K562 (cell line): ENCODE data around the gene B4GALT5. TPM values are rescaled to one million over a fixed set of nuclear protein-coding genes. Genes with fewer than 3 reads are reported as not detected.

Experiments
- CHD7 ChIP-seq: fragments of 200-600 bp; sonication (generic); IDR thresholded peaks from one replicate; pipeline ENCODE4 v1.6.1; 2012; ENCODE audit warnings: mild to moderate bottlenecking, low read depth, low read length, inconsistent platforms
- polyA plus RNA-seq, 8 experiments: library from polyadenylated mRNA; depleted of rRNA in 4 of 8; stranded (reverse) in 5 of 8; unstranded in 3 of 8; fragments of >200 nt; fragmentation: Nextera tagmentation in 2 of 8; fragmentation: Illumina TruSeq in 1 of 8; extraction: Ambion mirVana in 2 of 8; extraction: Trizol in 1 of 8; gene quantifications; 2 replicates each; pipeline versions ENCODE4 v1.2.1 to v1.2.3, GENCODE V29; 2011 to 2014; ENCODE audit warnings: inconsistent platforms in 1 of 8, missing spikeins in 1 of 8
- total RNA-seq, 7 experiments: library from RNA; depleted of rRNA in 6 of 7; stranded (reverse); fragments of >200 nt in 6 of 7; fragmentation: Illumina TruSeq in 2 of 7; extraction: Trizol in 2 of 7; gene quantifications; 2 replicates each; pipeline versions ENCODE4 v1.2.1 to v1.2.3, GENCODE V29; 2011 to 2021; ENCODE audit warnings: low replicate concordance in 1 of 7

Gene B4GALT5
- total and polyA plus RNA-seq, 9 of the 15 experiments (the other 6 are each of a cell fraction or from before 2014, with no cell fraction given): 8.5 to 32.6 (median 23.4) TPM

GRCh38 chr20:49594143-49594930, 119.3 kb downstream of the B4GALT5 start (continued):
- TF ChIP-seq CHD7: no peak
